Hepatocyte (in vitro differentiated cells): ENCODE measurements around the gene AURKA.

Experiments used
- CTCF ChIP-seq: fragments of 200-600 bp; sonication (generic); IDR thresholded peaks from 2 replicates; pipeline ENCODE4 v1.5.1; 2016; ENCODE audit warnings: antibody characterized with exemption, mild to moderate bottlenecking; ENCODE audit not compliant: poor library complexity
- EZH2 ChIP-seq: fragments of 200-600 bp; sonication (generic); IDR thresholded peaks from 2 replicates; pipeline ENCODE4 v1.6.1; 2016; ENCODE audit warnings: antibody characterized with exemption, mild to moderate bottlenecking, borderline replicate concordance
- EZH2phosphoT487 ChIP-seq: fragments of 200-600 bp; sonication (generic); IDR thresholded peaks from one replicate; pipeline ENCODE4 v1.6.1; 2018; ENCODE audit warnings: antibody characterized with exemption, mild to moderate bottlenecking, low read depth, moderate library complexity; ENCODE audit not compliant: unreplicated experiment, severe bottlenecking

GRCh38 chr20:56411759-56412472, 19.9 kb upstream of the AURKA start, which contains the start of gene CASS4:
- TF ChIP-seq CTCF (no peak), EZH2 (no peak), EZH2phosphoT487 (no peak)
